Skeletal muscle cell (primary cell): ENCODE results near the gene KLHL10.

ENCODE experiments used
- DNase-seq: peaks from one replicate; pipeline ENCODE4 v3.0.0-alpha.2; 2010; ENCODE audit warnings: low read depth
- H3K4me3 ChIP-seq: 2 replicates; pipeline ENCODE4 v1.5.1; 2011; ENCODE audit warnings: low read depth, mild to moderate bottlenecking, control low read depth, low read length, moderate library complexity

Gene KLHL10

GRCh38 chr17:41837761-41838538 lies at the start of gene KLHL10:
Gene KLHL10, plus strand, starts transcription at chr17:41837825. Its CDS starts 108 bp downstream, at chr17:41837933.
- no peak for DNase-seq
- H3K4me3 ChIP-seq, result no peak within 1 kb of the TSS

- no peak overlapping the region for H3K4me3 ChIP-seq
- no peak for DNase-seq
These were observed 44.5 kb upstream of the KLHL10 start for GRCh38 chr17:41792845-41793783.

GRCh38 chr17:41793784-41794539 lies 43.7 kb upstream of the KLHL10 start:
- H3K4me3 ChIP-seq, result no peak overlapping the region
- no peak for DNase-seq

- DNase-seq, result no peak
- H3K4me3 ChIP-seq, result no peak overlapping the region
These were observed 43.1 kb upstream of the KLHL10 start for GRCh38 chr17:41794540-41794975.

- DNase-seq, result no peak
- no peak overlapping the region for H3K4me3 ChIP-seq
These were observed 41.3 kb upstream of the KLHL10 start for GRCh38 chr17:41796121-41796895.

GRCh38 chr17:41797377-41797776 lies 40.2 kb upstream of the KLHL10 start:
- H3K4me3 ChIP-seq, result no peak overlapping the region
- no peak for DNase-seq

GRCh38 chr17:41799366-41799765 lies 38.3 kb upstream of the KLHL10 start:
- no peak for DNase-seq
- H3K4me3 ChIP-seq, result no peak overlapping the region

GRCh38 chr17:41800601-41801373 lies 36.8 kb upstream of the KLHL10 start:
- no peak for DNase-seq
- H3K4me3 ChIP-seq, result no peak overlapping the region

GRCh38 chr17:41801374-41802271 lies 36.0 kb upstream of the KLHL10 start:
- no peak for DNase-seq
- no peak overlapping the region for H3K4me3 ChIP-seq

- no peak for DNase-seq
These were observed 34.3 kb upstream of the KLHL10 start for GRCh38 chr17:41803049-41804020.

GRCh38 chr17:41806685-41807445 lies 30.8 kb upstream of the KLHL10 start:
- no peak overlapping the region for H3K4me3 ChIP-seq
- DNase-seq, result no peak

More at GRCh38 chr17:41803049-41804020, 34.3 kb upstream of the KLHL10 start:
- no peak overlapping the region for H3K4me3 ChIP-seq

GRCh38 chr17:41810659-41811548 lies 26.7 kb upstream of the KLHL10 start:
- no peak for DNase-seq
- H3K4me3 ChIP-seq, result peak overlapping the region; percentile 62

GRCh38 chr17:41811549-41812380 lies 25.9 kb upstream of the KLHL10 start, which contains the start of gene P3H4:
Gene P3H4, minus strand, starts transcription at chr17:41811949. Its CDS starts 34 bp downstream, at chr17:41811915.
- peak; percentile 45 for DNase-seq

More at GRCh38 chr17:41811549-41812380, 25.9 kb upstream of the KLHL10 start, which contains the start of gene P3H4:
- H3K4me3 ChIP-seq, result peak within 1 kb of the TSS; percentile 62
